OCI-LY3 (cell line): ENCODE results near the gene SRC.

Source experiments
- H2AFZ ChIP-seq: fragments of 200-600, 300-600 bp; shearing (Covaris generic); 2 replicates; pipeline ENCODE4 v1.6.0; 2014; ENCODE audit warnings: antibody characterized with exemption, low read depth, low read length
- H3K27ac ChIP-seq: fragments of 200-600, 300-600 bp; sonication (generic); 2 replicates; pipeline ENCODE4 v1.5.1; 2014; ENCODE audit warnings: mild to moderate bottlenecking, low read length, moderate library complexity, mixed read lengths
- H3K27me3 ChIP-seq: fragments of 200-600, 300-600 bp; sonication (generic); 2 replicates; pipeline ENCODE4 v1.6.1; 2014; ENCODE audit warnings: low read depth, low read length, mixed read lengths
- H3K36me3 ChIP-seq: fragments of 200-600, 300-600 bp; sonication (generic); replicated peaks from 2 replicates; pipeline ENCODE3; 2014; ENCODE audit warnings: low read depth, low read length, mixed read lengths
- H3K4me1 ChIP-seq: fragments of 300-600, 200-600 bp; sonication (generic); 2 replicates; pipeline ENCODE4 v1.6.1; 2014; ENCODE audit warnings: low read length, mixed read lengths
- H3K4me2 ChIP-seq: fragments of 200-600, 300-600 bp; sonication (generic); 2 replicates; pipeline ENCODE4 v1.6.1; 2014; ENCODE audit warnings: low read length, mixed read lengths
- H3K4me3 ChIP-seq: fragments of 300-600, 200-600 bp; sonication (generic); 2 replicates; pipeline ENCODE4 v1.5.1; 2014; ENCODE audit warnings: antibody characterized with exemption, mild to moderate bottlenecking, low read length, moderate library complexity
- H3K79me2 ChIP-seq: fragments of 300-600, 200-600 bp; shearing (Covaris generic); 2 replicates; pipeline ENCODE4 v1.6.1; 2014; ENCODE audit warnings: mild to moderate bottlenecking, low read length, mixed read lengths
- H3K9ac ChIP-seq: fragments of 300-600, 200-600 bp; shearing (Covaris generic); 2 replicates; pipeline ENCODE4 v1.6.0; 2014; ENCODE audit warnings: mild to moderate bottlenecking, low read length, moderate library complexity
- H3K9me3 ChIP-seq: fragments of 200-600, 300-600 bp; shearing (Covaris generic); 2 replicates; pipeline ENCODE4 v1.6.1; 2014; ENCODE audit warnings: low read length, mixed read lengths; ENCODE audit not compliant: insufficient read depth
- H4K20me1 ChIP-seq: fragments of 200-600, 300-600 bp; sonication (generic); 2 replicates; pipeline ENCODE4 v1.6.1; 2016; ENCODE audit warnings: low read length, mixed read lengths; ENCODE audit not compliant: insufficient read depth
- CTCF ChIP-seq: fragments of 200-600, 300-600 bp; sonication (generic); IDR thresholded peaks from 2 replicates; pipeline ENCODE4 v1.5.1; 2014; ENCODE audit warnings: antibody characterized with exemption, low read length, low read depth
- EZH2phosphoT487 ChIP-seq: fragments of 200-600 bp; shearing (Covaris generic); IDR thresholded peaks from 2 replicates; pipeline ENCODE4 v1.6.1; 2018; ENCODE audit warnings: antibody characterized with exemption, mixed run types, low read depth

SRC gene

GRCh38 chr20:37386505-37387251, 40.7 kb downstream of the SRC start:
- Histone ChIP-seq H3K79me2 (peaks cover 14% of the 10 kb centered on the region), H2AFZ (no peak overlapping the region), H3K36me3 (peaks cover 64% of the 10 kb centered on the region), H3K27me3 (no peaks in the 10 kb centered on the region), H3K4me2 (no peak overlapping the region), H3K9me3 (no peaks in the 10 kb centered on the region), H4K20me1 (peaks cover 19% of the 10 kb centered on the region), H3K4me3 (no peak overlapping the region), H3K4me1 (peaks cover 33% of the 10 kb centered on the region), H3K9ac (no peak overlapping the region), H3K27ac (no peak overlapping the region)
- TF ChIP-seq EZH2phosphoT487 = no peak
- TF ChIP-seq CTCF = no peak

- Histone ChIP-seq H3K79me2 (peaks cover 3% of the 10 kb centered on the region; the same call in 1 of the 2 replicates), H3K9me3 (no peaks in the 10 kb centered on the region), H3K4me3 (no peak overlapping the region), H4K20me1 (peaks cover 9% of the 10 kb centered on the region; the same call in 1 of the 2 replicates), H2AFZ (no peak overlapping the region), H3K4me1 (peaks cover 23% of the 10 kb centered on the region), H3K27me3 (no peaks in the 10 kb centered on the region), H3K27ac (no peak overlapping the region), H3K4me2 (no peak overlapping the region), H3K9ac (no peak overlapping the region), H3K36me3 (peaks cover 61% of the 10 kb centered on the region)
- no peak for TF ChIP-seq EZH2phosphoT487
- TF ChIP-seq CTCF = no peak
Observed at GRCh38 chr20:37387519-37388269, 41.8 kb downstream of the SRC start.

GRCh38 chr20:37388831-37389230, 42.9 kb downstream of the SRC start:
- TF ChIP-seq EZH2phosphoT487 (no peak), CTCF (no peak)
- Histone ChIP-seq H3K36me3 (peaks cover 56% of the 10 kb centered on the region), H3K9ac (no peak overlapping the region)

GRCh38 chr20:37389241-37389747, 43.4 kb downstream of the SRC start:
- H4K20me1 ChIP-seq = peaks cover 9% of the 10 kb centered on the region; the same call in 1 of the 2 replicates
- peaks cover 7% of the 10 kb centered on the region for H3K4me1 ChIP-seq
- peaks cover 61% of the 10 kb centered on the region for H3K36me3 ChIP-seq
- H2AFZ ChIP-seq = no peak overlapping the region
- H3K9ac ChIP-seq = no peak overlapping the region
- H3K9me3 ChIP-seq = no peaks in the 10 kb centered on the region
- H3K79me2 ChIP-seq = no peaks in the 10 kb centered on the region
- no peak for TF ChIP-seq CTCF
- no peak for TF ChIP-seq EZH2phosphoT487
- no peaks in the 10 kb centered on the region for H3K27me3 ChIP-seq
- no peak overlapping the region for H3K4me2 ChIP-seq
- no peak overlapping the region for H3K4me3 ChIP-seq
- no peak overlapping the region for H3K27ac ChIP-seq

More at GRCh38 chr20:37388831-37389230, 42.9 kb downstream of the SRC start:
- Histone ChIP-seq H3K27ac (no peak overlapping the region), H3K9me3 (no peaks in the 10 kb centered on the region), H3K79me2 (no peaks in the 10 kb centered on the region; the same call in 1 of the 2 replicates), H3K27me3 (no peaks in the 10 kb centered on the region), H2AFZ (no peak overlapping the region), H3K4me1 (peaks cover 11% of the 10 kb centered on the region), H3K4me3 (no peak overlapping the region), H3K4me2 (no peak overlapping the region), H4K20me1 (0 out of 2 replicates have a peak, but pooled peaks cover 6% of the 10 kb centered on the region)
